GM12873 (cell line): ENCODE results near the gene PTPRN2.

Experiments used
- TF ChIP-seq, protein P1 (sequence below): IDR thresholded peaks from 2 replicates; pipeline ENCODE4 v1.5.1; 2012; ENCODE audit warnings: low read depth, mild to moderate bottlenecking, moderate library complexity, low read length, control low read depth; ENCODE audit not compliant: insufficient read depth; ENCODE audit errors: missing control alignments

Gene PTPRN2

DNA sequence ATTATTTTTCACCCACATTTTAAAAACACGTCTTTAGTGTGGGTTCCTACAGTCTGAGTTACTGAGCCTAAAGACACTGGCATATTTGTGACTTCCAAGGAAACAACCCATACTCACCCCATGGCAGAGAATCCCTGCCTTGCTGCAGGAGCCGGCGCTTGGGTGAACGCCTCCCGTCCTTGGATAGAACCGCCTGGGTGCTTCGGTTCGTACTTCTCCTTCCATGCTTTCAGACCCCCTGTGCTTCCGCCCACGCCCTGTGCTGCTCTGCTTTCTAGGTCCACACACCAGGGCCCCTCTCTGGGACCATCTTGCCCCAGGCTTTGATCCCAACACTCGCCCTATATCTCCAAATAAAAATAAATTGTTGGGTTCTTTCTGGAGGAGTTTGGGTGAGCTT lies 125.8 kb downstream of the PTPRN2 start:
- TF ChIP-seq, protein P1, sequence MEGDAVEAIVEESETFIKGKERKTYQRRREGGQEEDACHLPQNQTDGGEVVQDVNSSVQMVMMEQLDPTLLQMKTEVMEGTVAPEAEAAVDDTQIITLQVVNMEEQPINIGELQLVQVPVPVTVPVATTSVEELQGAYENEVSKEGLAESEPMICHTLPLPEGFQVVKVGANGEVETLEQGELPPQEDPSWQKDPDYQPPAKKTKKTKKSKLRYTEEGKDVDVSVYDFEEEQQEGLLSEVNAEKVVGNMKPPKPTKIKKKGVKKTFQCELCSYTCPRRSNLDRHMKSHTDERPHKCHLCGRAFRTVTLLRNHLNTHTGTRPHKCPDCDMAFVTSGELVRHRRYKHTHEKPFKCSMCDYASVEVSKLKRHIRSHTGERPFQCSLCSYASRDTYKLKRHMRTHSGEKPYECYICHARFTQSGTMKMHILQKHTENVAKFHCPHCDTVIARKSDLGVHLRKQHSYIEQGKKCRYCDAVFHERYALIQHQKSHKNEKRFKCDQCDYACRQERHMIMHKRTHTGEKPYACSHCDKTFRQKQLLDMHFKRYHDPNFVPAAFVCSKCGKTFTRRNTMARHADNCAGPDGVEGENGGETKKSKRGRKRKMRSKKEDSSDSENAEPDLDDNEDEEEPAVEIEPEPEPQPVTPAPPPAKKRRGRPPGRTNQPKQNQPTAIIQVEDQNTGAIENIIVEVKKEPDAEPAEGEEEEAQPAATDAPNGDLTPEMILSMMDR, result no peak

GRCh38 chr7:158460665-158461064 lies 127.0 kb downstream of the PTPRN2 start:
- TF ChIP-seq, protein P1, result no peak

- TF ChIP-seq, protein P1, result no peak
Observed at GRCh38 chr7:158458716-158459282, 128.8 kb downstream of the PTPRN2 start.

DNA sequence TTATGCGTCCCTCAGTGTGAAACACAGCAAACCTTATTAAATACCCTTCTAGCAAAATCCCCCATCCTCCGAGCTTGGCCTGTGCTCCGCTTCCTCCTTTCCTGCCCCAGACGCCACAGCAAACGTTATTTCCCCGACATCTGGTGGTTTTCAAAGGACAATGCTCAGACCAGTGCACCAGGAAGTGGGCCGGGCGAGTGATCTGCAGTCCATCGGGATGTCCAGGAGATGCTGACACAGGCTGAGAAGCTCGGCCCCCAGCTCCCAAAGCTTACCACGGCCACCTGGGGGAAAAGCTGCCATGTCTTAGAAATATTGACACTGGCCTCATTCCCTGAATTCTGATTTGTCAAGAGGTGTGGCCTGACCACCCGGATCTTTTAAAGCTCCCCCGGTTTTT lies 129.5 kb downstream of the PTPRN2 start:
- TF ChIP-seq, protein P1, result no peak

DNA sequence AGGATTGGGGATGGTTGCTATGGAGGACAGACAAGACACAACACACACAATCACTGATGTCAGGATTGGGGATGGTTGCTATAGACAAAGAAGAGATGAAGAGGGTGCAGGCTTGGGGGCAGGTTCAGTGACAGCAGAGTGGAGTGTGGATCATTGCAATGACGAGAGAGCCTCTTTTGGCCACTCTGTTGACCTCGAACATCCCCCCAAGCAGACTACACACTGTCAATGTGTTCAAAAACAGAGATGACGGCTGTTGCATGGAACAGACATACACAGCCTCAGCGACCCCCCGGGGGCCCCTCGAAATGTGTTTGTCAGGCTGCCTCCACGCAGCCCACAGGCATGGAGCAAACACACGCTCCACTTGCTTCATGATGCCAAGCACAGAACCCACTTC lies 133.0 kb downstream of the PTPRN2 start:
- TF ChIP-seq, protein P1, result no peak

GRCh38 chr7:158453663-158454062 lies 134.0 kb downstream of the PTPRN2 start:
- TF ChIP-seq, protein P1, result no peak

- TF ChIP-seq, protein P1, result no peak
Observed at GRCh38 chr7:158452331-158452730, 135.3 kb downstream of the PTPRN2 start.
